NCI-H526 (cell line): ENCODE data around the gene BMPR1B.

Experiments used
- DNase-seq, 2 experiments: peaks; one replicate each; lab custom pipeline; 2025; lab: John Stamatoyannopoulos, UW

BMPR1B gene

DNA sequence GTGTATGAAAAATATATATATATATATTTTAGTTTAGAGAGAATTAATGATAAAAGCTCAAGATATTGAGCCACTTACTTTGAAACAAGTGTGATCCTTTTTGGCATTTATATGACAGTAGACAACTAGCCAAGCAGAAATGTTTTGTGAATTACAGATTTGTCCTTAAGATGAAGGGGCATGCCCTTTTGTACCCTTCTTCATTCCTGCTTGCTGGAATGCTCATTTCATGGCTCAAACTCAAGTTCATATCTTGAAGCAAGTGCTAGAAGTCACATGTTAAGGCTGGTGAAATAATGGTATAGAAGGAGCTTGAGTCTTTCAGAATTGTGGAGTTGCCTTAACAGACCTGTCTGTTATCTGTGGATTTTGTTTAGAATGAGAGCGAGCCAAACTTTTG, 203.0 kb downstream of the BMPR1B start:
- no peak for DNase-seq

DNA sequence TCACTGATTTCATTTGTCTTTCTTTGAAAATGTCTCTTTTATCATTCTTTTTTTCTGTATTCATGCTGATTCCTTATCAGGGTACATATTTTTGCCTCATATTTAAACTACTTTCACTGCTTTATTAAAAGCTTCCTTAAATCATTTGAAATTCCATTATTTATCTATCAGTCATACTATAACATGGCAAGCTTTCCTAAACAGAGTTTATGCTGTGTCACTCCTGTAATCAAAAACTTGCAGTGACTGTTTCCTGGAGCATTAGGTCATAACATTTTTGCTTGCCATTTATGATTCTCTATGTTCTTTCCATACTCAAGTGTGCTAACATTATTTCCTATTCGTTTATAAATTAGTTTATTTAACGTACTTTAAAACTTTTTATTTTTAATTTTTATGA, 203.7 kb downstream of the BMPR1B start:
- DNase-seq, result no peak

DNA sequence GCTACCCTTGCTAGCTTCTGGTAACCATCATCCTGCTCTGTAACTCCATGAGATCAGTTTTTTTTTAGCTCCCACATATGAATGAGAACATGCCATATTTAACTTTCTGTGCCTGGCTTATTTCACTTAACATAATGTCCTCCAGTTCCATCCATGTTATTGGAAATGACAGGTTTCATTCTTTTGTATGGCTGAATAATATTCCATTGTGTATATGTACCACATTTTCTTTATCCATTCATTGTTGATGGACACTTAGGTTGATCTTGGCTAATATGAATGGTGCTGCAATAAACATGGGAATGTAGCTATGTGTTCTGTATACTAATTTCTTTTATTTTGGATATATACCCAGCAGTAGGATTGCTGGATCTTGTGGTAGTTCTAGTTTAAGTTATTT, 204.7 kb downstream of the BMPR1B start:
- no peak for DNase-seq

DNA sequence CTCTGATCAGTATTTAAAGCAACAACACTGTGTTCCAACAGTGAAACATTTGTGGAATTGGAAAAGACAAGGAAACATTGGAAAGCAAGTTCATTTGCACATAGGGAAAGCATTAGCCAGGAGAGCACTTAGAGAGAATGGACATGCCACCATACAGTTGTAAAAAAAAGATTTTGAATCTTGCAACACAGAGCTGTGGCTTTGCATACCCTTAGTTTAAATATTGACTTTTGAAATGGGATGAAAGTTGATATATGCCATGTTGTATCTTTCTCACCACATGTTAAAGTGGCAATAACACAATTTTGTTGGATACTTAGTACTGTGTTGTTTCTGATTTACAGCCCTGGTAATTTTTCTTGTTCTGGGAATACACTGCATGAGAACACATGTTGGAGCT, 208.1 kb downstream of the BMPR1B start:
- DNase-seq, result peak; percentile 79 to 81

DNA sequence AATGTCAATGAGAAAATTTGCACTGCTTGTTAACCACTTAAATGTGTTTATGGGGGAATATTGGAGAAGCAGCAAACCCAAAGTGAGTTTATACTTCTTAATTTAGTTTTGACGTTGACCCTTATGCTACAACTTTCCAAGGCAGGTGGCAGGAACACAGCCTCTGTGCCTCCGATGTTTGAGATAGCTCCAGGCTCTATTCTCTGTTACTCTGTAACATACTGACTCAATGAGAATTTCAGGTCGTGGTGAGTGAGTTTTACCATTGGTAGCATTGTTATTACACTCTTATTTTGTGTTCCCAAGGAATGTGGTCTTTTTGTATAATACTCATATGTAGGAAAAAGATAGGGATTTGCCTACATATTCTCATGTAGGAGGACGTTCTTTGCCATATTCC, 210.7 kb downstream of the BMPR1B start:
- DNase-seq, result no peak

DNA sequence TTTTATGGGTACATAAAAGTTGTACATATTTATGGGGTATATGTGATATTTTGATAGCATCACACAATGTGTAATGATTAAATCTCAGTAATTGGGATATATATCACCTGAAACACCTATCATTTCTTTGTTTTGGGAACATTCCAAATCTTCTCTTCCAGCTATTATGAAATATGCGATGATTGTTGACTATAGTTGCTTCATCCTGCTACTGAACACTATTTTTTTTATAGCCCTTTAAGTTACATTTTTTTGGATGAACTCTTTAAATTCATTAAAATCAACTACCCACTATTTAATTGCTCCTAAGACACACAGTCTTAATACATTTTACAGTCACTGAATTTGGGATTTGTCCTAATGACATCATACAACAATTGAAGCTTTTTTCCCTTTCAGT, 212.9 kb downstream of the BMPR1B start:
- no peak for DNase-seq

DNA sequence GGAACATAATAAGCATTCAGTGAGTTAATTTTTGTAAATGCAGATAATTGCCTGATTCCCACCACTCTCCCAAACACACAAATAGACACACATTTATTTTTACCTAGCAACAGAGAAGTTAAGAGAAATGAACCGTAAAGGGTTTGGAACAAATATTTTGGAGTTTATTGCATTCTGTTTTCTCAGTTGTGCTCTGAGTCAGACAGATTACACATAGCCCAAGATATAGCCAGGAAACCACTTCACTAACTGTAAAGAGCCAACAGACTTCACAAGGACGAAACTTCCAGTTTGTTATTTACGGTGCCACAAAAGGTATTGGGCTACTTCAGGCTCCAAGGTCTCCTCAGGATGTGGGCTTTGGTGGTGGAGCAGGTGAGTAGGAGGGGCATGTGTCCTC, 217.0 kb downstream of the BMPR1B start:
- DNase-seq, result no peak

DNA sequence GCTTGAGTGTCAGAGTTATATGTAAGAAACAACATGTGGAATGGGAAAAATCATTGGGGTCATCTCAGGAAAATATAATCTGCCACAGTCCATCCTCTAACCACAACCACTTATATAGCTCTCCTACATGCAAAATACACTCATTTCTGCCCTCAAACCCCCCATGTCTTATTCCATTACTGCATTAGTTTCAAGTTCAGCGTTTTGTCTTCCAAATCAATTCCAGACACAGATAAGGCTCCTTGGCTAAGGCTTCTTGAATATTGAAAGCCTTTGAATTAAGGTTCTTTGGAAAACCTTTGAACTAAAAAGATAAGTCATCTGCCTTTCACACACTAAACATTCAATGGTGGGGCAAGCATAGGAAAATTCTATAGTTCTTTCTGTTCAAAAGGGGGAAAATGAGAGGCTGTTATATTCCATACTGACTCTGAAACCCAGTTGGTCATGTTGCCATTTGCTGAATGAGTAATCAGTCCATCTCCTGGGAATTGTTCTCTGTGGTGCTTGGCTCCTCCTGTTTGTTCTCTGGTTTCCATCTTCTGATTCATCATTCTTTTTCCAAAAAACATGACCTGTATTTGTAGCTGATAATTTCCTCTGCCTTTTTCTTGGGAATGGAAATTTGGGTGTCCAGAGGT, 218.7 kb downstream of the BMPR1B start:
- no peak for DNase-seq

DNA sequence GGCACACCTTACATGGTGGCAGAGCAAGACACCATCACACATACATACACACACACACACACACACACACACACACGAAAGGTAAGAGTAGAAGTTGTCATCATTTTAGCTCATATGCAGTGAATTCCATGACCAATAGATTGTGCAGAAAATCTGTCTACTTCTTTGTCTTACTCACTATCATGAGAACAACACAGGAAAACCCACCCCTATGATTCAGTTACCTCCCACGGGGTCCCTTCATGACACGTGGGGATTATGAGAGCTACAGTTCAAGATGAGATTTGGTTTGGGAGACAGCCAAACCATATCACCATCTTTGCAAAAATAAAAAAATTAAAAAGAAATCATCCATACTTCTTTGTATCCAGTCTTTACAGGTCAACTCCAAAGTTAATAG, 221.1 kb downstream of the BMPR1B start:
- no peak for DNase-seq

DNA sequence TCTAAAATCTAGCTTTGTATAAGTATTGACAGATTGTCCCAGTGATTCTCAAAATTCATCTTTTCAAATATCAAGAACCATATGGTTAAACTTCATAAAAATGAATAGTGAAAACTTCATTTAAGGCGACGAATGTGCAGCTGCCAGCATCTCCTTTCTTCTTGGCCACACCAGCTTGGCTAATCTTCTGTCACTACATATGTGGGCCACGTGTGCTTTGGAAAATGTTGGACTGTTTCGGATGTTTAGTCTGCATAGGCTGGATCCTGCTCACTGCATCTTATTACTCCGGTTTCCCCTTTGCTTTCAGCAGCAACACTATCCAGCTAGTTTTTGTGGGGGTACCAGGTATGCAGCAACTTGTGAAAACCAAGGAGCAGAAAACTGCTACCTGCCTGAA, 221.9 kb downstream of the BMPR1B start:
- DNase-seq, result no peak

DNA sequence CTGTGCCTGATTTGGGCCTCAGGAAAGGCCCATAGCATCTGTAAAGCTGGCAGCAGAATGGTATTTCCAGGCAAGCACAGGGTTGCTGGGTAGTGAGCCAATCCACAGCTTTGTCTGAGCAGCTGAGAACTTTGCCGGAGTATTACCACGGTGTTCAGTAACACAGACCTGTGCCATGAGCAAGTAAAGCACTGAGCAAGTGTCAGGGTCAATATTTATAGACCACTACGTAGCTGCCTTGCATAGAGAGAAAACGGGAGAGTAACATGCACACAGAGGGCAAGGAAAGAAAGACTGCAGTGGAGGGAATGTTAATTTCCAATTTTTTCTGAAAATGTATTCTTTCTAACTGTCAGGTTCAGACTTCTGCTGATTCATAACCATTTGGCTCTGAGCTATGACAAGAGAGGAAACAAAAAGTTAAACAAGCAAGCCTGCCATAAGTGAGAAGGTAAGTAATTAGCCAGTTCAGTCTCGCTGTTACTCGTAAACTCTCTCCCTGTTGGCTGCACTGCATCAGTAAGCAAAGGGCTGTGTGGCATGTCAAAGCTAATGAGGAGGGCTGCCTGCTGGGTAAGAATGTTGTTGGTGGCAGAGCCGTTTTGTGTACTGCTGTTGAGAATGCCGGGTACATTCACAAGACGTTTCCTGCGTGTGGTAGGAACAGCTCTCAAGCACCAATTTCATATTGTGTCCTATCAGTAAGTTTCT, 238.1 kb downstream of the BMPR1B start:
- DNase-seq, result peak in 1 of 2 experiments; percentile 13

DNA sequence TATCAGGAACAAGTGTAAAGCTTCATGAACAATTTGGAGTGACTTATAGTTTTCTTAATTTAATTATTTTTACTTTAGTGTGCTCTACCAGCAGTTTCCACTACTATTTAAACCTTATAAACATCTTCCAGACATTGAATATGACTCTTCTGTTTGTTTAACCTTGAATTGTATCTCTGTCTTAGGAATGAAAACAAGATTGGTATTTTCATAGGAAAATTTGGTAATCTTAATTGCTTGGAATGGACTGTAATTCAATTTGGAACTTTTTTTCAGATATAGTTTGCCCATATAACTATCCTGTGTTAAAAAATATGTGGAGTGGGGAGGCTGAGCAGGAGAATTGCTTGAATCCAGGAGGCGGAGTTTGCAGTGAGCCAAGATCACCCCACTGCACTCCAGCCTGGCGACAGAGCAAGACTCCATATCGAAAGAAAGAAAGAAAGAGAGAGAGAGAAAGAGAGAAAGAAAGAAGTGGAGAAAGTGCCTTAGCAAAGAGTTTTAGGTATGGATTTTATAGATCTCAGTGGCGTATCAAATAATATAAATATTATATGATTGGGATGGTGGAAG, 242.4 kb downstream of the BMPR1B start:
- DNase-seq, result no peak

DNA sequence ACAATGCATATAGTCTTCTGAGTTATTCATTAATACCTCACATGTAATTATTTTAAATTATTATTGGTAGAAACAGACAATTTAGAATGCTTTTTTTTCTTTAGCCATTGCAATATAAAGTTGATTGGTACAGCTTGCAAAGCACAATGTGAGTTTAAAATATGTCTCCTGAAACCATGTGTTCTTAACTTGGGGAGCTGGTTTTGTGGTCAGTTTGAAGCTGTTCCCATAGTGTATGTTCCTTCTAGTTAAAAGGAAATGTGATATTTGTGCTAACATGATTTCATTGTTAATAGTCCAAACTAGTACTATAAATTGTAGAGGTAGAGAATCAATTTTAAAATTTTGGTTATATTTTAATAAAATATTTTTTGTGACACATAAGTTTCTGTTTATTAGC, 247.2 kb downstream of the BMPR1B start:
- DNase-seq, result no peak

DNA sequence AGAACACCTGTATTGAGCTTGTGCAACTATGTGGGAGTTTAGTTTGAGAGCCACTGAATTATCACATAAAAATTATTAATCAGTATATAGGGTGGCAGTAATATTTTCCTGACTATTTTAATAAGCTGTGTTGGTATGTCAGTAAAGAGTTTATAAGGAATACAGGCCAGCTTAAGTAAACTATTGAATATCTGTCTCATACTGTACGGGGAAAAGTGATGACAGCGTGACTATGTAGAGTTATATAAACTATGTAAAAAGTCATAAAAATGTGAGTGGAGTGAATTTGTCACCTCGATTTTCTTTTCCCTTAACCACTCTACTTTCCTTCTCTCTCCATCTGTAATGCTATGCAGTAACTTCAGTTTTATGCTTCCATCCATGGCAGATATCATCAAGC, 250.2 kb downstream of the BMPR1B start:
- DNase-seq, result no peak

DNA sequence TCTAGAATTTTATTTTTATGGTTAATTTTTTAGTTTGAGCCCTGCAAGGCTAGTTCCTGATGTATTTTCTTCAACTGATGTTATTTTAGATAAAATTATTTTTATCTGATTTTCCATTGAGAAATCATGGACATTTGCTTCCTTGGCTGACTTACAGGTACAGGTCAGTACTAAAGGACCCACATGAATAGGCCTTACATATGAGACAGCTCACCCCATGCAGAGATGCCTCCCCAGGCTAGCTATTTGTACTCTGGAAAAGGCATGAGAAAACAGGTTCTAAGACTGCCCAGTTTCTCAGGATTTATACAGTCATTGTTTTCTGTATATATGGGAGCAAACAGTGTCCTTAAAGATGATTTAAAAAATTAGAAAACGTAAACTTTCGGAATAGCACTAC, 255.5 kb downstream of the BMPR1B start:
- DNase-seq, result no peak

DNA sequence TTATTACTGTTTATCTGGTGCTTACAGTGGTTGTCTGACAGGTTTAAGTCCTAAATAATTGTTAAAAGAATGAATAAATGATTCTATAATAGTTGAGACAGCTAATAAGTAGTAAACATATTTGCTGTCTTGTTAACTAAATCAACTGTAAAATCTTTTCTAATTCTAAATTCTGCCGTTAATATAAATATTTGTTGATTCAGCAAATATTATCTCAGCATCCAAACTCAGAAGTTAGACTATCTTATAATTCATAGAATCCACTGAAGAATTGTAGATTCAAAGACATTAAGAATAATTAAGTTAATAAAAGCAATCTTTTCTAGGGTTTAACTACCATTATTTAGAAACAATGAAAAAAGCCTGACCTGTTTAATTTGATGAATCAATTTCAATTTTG, 256.3 kb downstream of the BMPR1B start:
- DNase-seq, result no peak

DNA sequence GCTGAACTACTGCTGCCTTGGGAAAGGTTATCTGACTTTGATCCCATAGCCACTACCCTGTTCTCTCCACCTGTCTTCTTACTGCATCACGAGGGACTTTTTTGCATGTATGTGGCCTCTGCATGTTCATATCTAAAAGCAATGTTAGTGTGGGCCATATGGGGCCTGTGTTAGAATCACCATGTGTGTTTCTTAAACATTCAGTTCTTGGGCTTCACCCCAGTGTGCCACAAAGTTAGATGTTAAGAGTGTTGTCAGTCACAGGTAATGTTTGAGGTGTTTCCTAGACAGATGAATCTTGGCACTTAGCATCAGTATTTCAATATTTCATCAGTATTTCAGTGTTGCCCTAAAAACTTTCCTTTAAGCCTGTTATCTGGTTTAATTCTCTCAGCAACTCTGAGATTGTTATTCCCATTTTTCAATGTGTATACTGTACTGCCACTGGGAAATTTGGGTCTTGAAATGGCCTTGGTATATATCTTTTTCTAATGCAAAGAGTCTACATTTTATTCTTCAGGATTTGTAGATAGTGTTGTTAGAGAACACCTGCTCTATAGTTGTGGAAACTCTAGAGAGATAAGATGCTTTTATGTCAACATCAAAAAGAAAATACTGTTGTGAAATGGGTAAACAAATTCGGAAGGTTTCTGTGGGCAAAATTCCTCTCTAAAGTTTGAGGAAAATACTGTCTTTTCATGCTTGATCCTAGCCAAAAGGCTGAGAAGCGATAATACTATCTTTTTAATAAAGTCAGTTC, 259.7 kb downstream of the BMPR1B start:
- DNase-seq, result no peak

DNA sequence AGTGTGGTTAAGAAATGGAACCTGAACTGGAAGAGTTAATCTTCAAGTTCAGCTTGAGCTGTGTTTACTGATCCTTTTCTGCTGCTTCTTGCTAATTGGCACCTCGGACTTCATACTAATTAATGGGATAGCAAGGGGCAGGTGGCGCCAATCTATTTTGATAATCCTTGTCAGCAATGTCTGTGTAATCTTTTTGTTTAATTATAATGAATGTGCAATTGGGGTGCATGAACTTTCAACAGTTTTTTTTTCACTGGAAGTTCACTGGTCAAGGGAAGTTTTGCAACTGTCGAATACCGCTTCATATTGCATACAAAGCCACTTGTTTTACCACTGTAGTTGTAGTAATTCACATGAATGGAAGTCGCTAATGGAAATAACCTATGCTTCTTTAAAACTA, 261.0 kb downstream of the BMPR1B start:
- DNase-seq, result no peak

DNA sequence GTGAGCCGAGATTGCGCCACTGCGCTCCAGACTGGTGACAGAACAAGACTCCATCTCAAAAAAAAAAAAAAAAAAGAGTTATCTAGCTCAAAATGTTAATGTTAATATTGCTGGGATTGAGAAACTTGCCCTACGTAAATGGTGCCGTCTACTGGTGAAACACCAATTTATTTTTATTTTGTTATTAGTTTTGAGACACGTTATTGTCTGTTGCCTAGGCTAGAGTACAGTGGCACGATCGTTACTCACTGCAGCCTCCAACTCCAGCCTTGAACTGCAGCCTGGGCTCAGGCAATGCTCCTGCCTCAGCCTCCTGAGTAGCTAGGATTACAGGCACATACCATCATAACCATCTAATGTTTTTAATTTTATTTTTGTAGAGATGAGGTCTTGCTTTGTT, 262.8 kb downstream of the BMPR1B start:
- DNase-seq, result no peak

DNA sequence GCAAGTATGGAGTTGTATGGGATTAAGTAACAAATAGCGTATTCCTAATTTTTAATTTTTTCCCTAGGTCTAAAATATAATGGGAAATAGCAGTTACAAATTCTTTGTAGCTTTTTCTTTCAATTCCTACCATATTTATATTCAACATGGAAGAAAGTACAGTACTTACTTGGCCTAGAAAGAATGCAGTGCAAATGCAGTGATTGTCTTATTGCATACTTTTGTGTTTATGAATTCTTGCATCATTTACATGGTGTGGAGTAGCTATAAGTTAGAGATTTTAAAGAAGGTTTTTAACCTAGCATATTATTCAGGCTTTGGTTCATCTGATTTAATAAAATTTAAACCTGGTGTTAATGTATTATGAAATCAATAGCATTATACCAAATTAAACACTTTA, 263.3 kb downstream of the BMPR1B start:
- no peak for DNase-seq

DNA sequence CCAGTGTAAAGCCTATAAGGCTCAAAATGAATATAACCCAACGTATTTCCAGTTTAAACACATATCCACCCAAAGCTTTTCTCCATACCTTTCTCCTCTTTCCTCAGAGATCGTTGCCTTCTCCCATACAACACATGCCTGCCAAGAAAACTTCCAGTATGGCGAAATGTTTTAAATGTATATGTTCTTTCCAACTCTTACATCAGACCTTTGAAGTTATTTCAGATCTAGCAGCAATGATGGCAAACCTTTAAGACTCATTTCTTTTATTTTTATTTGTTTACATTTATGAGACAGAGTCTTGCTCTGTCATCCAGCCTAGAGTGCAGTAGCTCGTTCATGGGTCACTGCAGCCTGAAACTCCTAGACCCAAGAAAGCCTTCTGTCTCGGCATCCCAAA, 265.4 kb downstream of the BMPR1B start:
- no peak for DNase-seq

DNA sequence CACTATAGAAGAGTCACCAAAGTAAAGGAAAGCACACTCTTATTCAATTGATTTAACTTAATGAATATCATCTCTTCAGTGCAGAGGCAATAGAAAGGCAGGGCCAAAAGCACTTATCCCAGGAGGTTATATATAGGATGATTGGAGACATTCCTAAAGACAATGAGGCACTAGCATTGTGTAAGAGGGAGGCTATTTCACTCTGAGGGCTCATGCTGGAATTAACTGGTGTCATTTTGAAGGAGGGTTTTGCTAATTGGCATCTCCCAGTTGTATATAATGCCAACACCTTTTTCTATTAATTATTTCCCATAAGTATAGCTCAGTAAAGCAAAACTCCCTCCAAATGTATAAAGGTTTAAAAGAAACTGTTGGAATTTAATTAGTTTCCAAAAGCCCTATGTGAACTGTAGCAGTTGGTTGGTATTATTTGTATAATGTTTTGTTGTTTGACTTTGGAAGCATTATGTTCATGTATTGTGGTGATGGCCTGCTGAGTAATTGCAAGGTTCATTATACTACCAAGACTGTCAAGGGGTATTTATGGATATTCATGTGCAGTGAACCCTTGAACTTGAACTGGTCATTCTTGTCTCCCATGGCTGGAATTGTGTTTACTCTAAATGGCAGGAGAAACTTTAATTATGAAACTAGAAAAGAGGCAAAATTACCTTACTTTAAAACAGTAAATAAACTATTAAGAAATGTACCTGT, 270.3 kb downstream of the BMPR1B start:
- no peak for DNase-seq
